ENCODE data around the gene TAF4B. TPM values are rescaled to one million over a fixed set of nuclear protein-coding genes. Genes with fewer than 3 reads are reported as not detected.

TAF4B gene
- total and polyA plus RNA-seq, 7 donors: 2.0 to 8.3 (median 2.9) TPM

GRCh38 chr18:26350961-26351360 is 124.7 kb downstream of the TAF4B start:
- intact Hi-C loops (cut with DNase I): no loop called here
- Histone ChIP-seq H3K9me3 (peaks cover 4% of the 10 kb centered on the region), H3K4me3 (no peak overlapping the region), H3K27me3 (ENCODE audit: insufficient read depth in 3 of 3, low read length in 2 of 3) (no peaks in the 10 kb centered on the region), H3K27ac (no peak overlapping the region), H3K4me1 (no peaks in the 10 kb centered on the region), H3K36me3 (ENCODE audit: insufficient read depth in 1 of 2, low read depth in 1 of 2) (peaks cover 0 to 3% of the 10 kb centered on the region in 2 donors)
- ATAC-seq: no peak
- no peak for TF ChIP-seq CTCF (IDR thresholded peaks at IDR 0.05)
- DNase-seq: no peak

- DNase-seq (no peak), ATAC-seq (no peak)
- H3K4me1 ChIP-seq: no peaks in the 10 kb centered on the region
- H3K27ac ChIP-seq: no peak overlapping the region
- 82 to 88% (median 88%) methylated on average over 4 of the region's 4 CpGs for WGBS, 3 donors
- H3K4me3 ChIP-seq: no peak overlapping the region
- peaks cover 0 to 8% of the 10 kb centered on the region in 2 donors for H3K36me3 ChIP-seq (ENCODE audit: insufficient read depth in 1 of 2, low read depth in 1 of 2)
- H3K9me3 ChIP-seq: no peaks in the 10 kb centered on the region
- intact Hi-C loops (cut with DNase I): no loop called here
- TF ChIP-seq CTCF (IDR thresholded peaks at IDR 0.05): no peak
- H3K27me3 ChIP-seq (ENCODE audit: insufficient read depth in 3 of 3, low read length in 2 of 3): no peaks in the 10 kb centered on the region
Measured at GRCh38 chr18:26356045-26356785, 130.0 kb downstream of the TAF4B start.

GRCh38 chr18:26357960-26358359 is 131.7 kb downstream of the TAF4B start:
- Histone ChIP-seq H3K27ac (no peak overlapping the region), H3K36me3 (ENCODE audit: insufficient read depth in 1 of 2, low read depth in 1 of 2) (peaks cover 0 to 8% of the 10 kb centered on the region in 2 donors), H3K9me3 (no peaks in the 10 kb centered on the region), H3K4me3 (no peak overlapping the region), H3K4me1 (no peaks in the 10 kb centered on the region), H3K27me3 (ENCODE audit: insufficient read depth in 3 of 3, low read length in 2 of 3) (no peaks in the 10 kb centered on the region)
- TF ChIP-seq CTCF (IDR thresholded peaks at IDR 0.05): no peak
- WGBS, 3 donors: 80 to 86% (median 83%) methylated on average over 1 of the region's 1 CpG
- DNase-seq: no peak
- ATAC-seq: no peak
- intact Hi-C loops (cut with DNase I): no loop called here

- TF ChIP-seq CTCF (IDR thresholded peaks at IDR 0.05): no peak
- no peak overlapping the region for H3K27ac ChIP-seq
- ATAC-seq (no peak), DNase-seq (no peak)
- H3K4me1 ChIP-seq: no peaks in the 10 kb centered on the region
- H3K27me3 ChIP-seq (ENCODE audit: insufficient read depth in 3 of 3, low read length in 2 of 3): no peaks in the 10 kb centered on the region
- H3K4me3 ChIP-seq: no peak overlapping the region
- intact Hi-C loops (cut with DNase I): no loop called here
- peaks cover 0 to 8% of the 10 kb centered on the region in 2 donors for H3K36me3 ChIP-seq (ENCODE audit: insufficient read depth in 1 of 2, low read depth in 1 of 2)
- no peaks in the 10 kb centered on the region for H3K9me3 ChIP-seq
Measured at GRCh38 chr18:26362021-26362420, 135.8 kb downstream of the TAF4B start.

GRCh38 chr18:26367425-26367824 is 141.2 kb downstream of the TAF4B start:
- H3K27me3 ChIP-seq (ENCODE audit: insufficient read depth in 3 of 3, low read length in 2 of 3): no peaks in the 10 kb centered on the region
- no peaks in the 10 kb centered on the region for H3K4me1 ChIP-seq
- intact Hi-C loops (cut with DNase I): no loop called here
- no peaks in the 10 kb centered on the region for H3K36me3 ChIP-seq (ENCODE audit: insufficient read depth in 1 of 2, low read depth in 1 of 2)
- WGBS, 3 donors: 94 to 100% (median 100%) methylated on average over 1 of the region's 1 CpG
- ATAC-seq (no peak), DNase-seq (no peak)
- TF ChIP-seq CTCF (IDR thresholded peaks at IDR 0.05): no peak
- no peaks in the 10 kb centered on the region for H3K9me3 ChIP-seq
- H3K4me3 ChIP-seq: no peak overlapping the region
- no peak overlapping the region for H3K27ac ChIP-seq

Measured in psoas muscle (tissue), 8 donors.